HG03439 (cell line): ENCODE data around the gene FRG2B.
"Not testable (repeated sequence)": the region's sequence is repeated elsewhere in the genome, so short reads cannot be mapped to it uniquely, and the experiment has no call there.

ENCODE experiments used
- ATAC-seq: cut with Tn5 transposase; IDR thresholded peaks from one replicate; pipeline ENCODE4 v1.9.1; 2021; ENCODE audit warnings: mild to moderate bottlenecking, moderate library complexity; ENCODE audit not compliant: unreplicated experiment

The FRG2B gene

GRCh38 chr10:133600657-133601056 is 25.9 kb downstream of the FRG2B start:
- ATAC-seq, result no peak

- not testable (repeated sequence) for ATAC-seq
These were observed 26.7 kb downstream of the FRG2B start for GRCh38 chr10:133599869-133600268.

- ATAC-seq, result no peak
These were observed 33.9 kb downstream of the FRG2B start for GRCh38 chr10:133592716-133593115.

GRCh38 chr10:133590970-133591359 is 35.6 kb downstream of the FRG2B start:
- ATAC-seq, result no peak

- no peak for ATAC-seq
These were observed 36.2 kb downstream of the FRG2B start for GRCh38 chr10:133590226-133590969.

- not testable (repeated sequence) for ATAC-seq
These were observed 49.6 kb downstream of the FRG2B start for GRCh38 chr10:133577037-133577436.
